ENCODE measurements around the gene SLC37A1.

SLC37A1 gene

GRCh38 chr21:42480736-42481135, 32.9 kb upstream of the SLC37A1 start:
- no peak overlapping the region for H3K27ac ChIP-seq
- no peak for TF ChIP-seq CTCF (IDR thresholded peaks at IDR 0.05)
- no peak for TF ChIP-seq ZFX (IDR thresholded peaks at IDR 0.05; ENCODE audit: borderline replicate concordance)

DNA sequence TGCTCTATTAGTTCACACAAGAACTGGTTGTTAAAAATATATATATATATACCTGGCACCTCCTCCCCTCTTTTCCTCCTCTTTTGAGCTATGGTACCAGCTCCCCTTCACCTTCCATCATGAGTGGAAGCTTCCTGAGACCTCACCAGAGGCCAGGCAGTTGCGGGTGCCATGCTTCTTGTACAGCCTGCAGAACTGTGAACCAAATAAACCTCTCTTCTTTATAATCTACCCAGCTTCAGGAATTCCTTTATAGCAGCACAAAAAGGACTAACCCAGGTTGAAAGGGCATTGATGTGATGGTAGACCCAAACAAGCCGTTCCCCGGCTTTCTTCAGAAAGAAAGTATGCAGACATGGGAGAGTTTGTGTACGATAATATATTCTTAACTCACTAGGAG, 32.5 kb upstream of the SLC37A1 start:
- TF ChIP-seq CTCF (IDR thresholded peaks at IDR 0.05) = no peak
- no peak for TF ChIP-seq ZFX (IDR thresholded peaks at IDR 0.05; ENCODE audit: borderline replicate concordance)
- H3K27ac ChIP-seq = no peak overlapping the region

- TF ChIP-seq CTCF (IDR thresholded peaks at IDR 0.05) (no peak), ZFX (IDR thresholded peaks at IDR 0.05; ENCODE audit: borderline replicate concordance) (no peak)
- no peak overlapping the region for H3K27ac ChIP-seq
Observed at GRCh38 chr21:42484966-42485365, 28.7 kb upstream of the SLC37A1 start.

DNA sequence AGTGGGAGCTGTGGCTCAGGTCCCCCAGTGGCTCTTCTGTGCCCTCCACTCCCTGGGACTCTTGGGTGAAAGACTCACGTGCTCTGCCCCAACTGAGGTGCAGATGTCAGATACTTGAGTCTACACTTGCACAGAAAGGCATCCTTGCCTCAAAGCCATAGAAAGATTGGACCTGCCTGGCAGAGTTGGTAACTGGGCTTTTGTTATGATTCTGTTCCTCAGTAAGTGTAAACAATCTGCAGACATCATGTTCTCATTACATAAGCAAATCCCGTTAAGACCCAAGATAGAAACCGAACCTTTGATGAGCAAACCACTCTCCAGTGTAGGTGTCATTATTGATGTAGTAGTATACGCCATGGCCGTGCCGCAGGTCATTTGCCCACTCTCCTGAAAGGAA, 27.6 kb upstream of the SLC37A1 start:
- H3K27ac ChIP-seq = no peak overlapping the region
- TF ChIP-seq ZFX (IDR thresholded peaks at IDR 0.05; ENCODE audit: borderline replicate concordance) = no peak
- TF ChIP-seq CTCF (IDR thresholded peaks at IDR 0.05) = no peak

DNA sequence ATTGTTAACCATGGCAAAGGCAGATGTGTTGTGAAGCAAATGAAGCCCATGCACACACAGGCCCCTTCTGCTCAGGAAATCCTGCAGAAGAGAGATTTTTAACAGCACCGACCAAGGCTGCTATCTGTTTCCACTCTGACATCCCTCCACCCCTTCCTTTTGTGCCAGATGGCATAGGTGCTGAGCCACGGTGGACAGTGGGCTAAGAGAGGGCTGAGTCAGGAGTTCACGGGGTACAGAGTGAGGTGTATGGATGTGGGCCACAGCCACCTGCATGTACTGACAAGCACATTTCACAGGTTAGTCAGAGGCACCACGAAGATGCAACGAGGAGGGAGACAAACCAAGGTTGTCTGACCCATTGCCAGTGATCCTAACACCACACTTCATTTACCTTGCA, 27.1 kb upstream of the SLC37A1 start:
- TF ChIP-seq CTCF (IDR thresholded peaks at IDR 0.05) = no peak
- TF ChIP-seq ZFX (IDR thresholded peaks at IDR 0.05; ENCODE audit: borderline replicate concordance) = no peak
- no peak overlapping the region for H3K27ac ChIP-seq

DNA sequence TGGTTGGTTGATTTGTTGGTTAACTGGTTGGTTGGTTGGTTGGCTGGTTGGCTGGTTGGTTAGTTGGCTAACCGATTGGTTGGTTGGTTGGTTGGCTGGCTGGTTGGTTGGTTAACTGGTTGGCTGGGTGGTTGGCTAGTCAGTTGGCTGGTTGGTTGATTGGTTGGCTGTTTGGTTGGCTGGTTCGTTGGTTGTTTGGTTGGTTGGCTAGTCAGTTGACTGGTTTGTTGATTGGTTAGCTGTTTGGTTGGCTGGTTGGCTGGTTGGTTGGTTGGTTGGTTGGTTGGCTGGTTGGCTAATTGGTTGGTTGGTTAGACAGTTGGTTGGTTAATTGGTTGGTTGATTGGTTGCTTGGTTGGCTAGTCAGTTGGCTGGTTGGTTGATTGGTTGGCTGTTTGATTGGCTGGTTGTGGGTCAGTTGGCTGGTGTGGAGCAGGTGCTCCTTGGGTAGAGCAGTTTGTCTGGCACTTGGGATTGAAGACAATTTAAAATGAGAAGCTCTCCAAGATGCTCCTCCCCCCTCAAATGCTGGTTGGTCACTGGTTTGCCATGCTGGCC, 24.6 kb upstream of the SLC37A1 start:
- H3K27ac ChIP-seq = no peak overlapping the region
- no peak for TF ChIP-seq CTCF (IDR thresholded peaks at IDR 0.05)
- TF ChIP-seq ZFX (IDR thresholded peaks at IDR 0.05; ENCODE audit: borderline replicate concordance) = no peak

DNA sequence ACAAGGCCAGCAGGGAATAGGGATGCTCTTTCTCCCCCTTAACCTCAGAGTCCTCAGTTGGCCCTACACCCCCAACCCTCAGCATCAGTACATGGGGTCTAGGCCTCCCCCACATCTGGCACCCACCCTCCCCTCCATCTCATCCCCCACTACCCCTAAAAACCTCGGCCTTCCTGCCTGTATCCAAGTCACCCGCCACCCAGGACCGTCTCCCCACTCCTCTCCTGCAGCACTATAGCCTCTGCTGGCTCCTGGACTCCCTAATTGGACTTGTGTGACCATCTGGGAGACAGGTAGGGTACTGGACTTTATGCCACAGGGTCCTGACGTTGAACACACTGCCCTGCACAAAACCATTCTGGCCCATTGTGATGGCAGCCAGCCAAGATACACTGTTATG, 23.7 kb upstream of the SLC37A1 start:
- no peak for TF ChIP-seq CTCF (IDR thresholded peaks at IDR 0.05)
- TF ChIP-seq ZFX (IDR thresholded peaks at IDR 0.05; ENCODE audit: borderline replicate concordance) = no peak
- no peak overlapping the region for H3K27ac ChIP-seq

All from 22Rv1 (cell line).